Caco-2 (cell line): ENCODE data around the gene IL4I1. TPM values are rescaled to one million over a fixed set of nuclear protein-coding genes. Genes with fewer than 3 reads are reported as not detected.

Experiments
- BruUV-seq: library from RNA; stranded (reverse); fragments of 400-500 nt; replicated peaks from 2 replicates; lab custom pipeline; 2021; lab: Mats Ljungman, UMichigan
- CTCF ChIA-PET: fragments of 300-600 bp; sonication (Branson Sonifier 250); formaldehyde crosslinking; loops from one replicate; lab custom pipeline; 2022; ENCODE audit warnings: antibody characterized with exemption; lab: Charles Lee
- POLR2A ChIA-PET: fragments of 300-600 bp; sonication (Branson Sonifier 250); formaldehyde crosslinking; loops from one replicate; lab custom pipeline; 2022; ENCODE audit warnings: antibody characterized with exemption; lab: Charles Lee
- DNase-seq, 2 experiments: peaks; one replicate each; pipeline versions ENCODE4 v3.0.0 to v3.0.0-alpha.2; 2020 to 2022
- H3K27me3 ChIP-seq: replicated peaks from 2 replicates; pipeline ENCODE4 v1.6.0; 2011; ENCODE audit warnings: low read length; ENCODE audit not compliant: control insufficient read depth, insufficient read depth
- H3K36me3 ChIP-seq: 2 replicates; pipeline ENCODE4 v1.5.1; 2011; ENCODE audit warnings: low read length; ENCODE audit not compliant: control insufficient read depth, insufficient read depth
- H3K4me1 ChIP-seq: fragments of 250-450 bp; sonication (Bioruptor Pico); 2 replicates; pipeline ENCODE4 v1.5.1; 2020; ENCODE audit warnings: mild to moderate bottlenecking
- H3K4me3 ChIP-seq: 2 replicates; pipeline ENCODE4 v1.5.1; 2011; ENCODE audit warnings: low read depth, mild to moderate bottlenecking, control low read depth, low read length
- H3K9me3 ChIP-seq: fragments of 250-450 bp; sonication (Bioruptor Pico); 2 replicates; pipeline ENCODE4 v1.5.1; 2020; ENCODE audit warnings: mild to moderate bottlenecking, moderate library complexity
- H3K27ac Mint-ChIP-seq: one replicate; pipeline ENCODE4 v1.8.0; 2022; ENCODE audit warnings: mixed read lengths; ENCODE audit not compliant: unreplicated experiment
- H3K27me3 Mint-ChIP-seq: one replicate; pipeline ENCODE4 v1.8.0; 2022; ENCODE audit warnings: mixed read lengths; ENCODE audit not compliant: insufficient read depth, unreplicated experiment
- H3K36me3 Mint-ChIP-seq: one replicate; pipeline ENCODE4 v1.8.0; 2022; ENCODE audit warnings: mild to moderate bottlenecking, mixed read lengths; ENCODE audit not compliant: insufficient read depth, unreplicated experiment
- H3K4me1 Mint-ChIP-seq: one replicate; pipeline ENCODE4 v1.8.0; 2022; ENCODE audit warnings: low read depth, mixed read lengths; ENCODE audit not compliant: unreplicated experiment
- H3K4me3 Mint-ChIP-seq: one replicate; pipeline ENCODE4 v1.8.0; 2022; ENCODE audit warnings: mild to moderate bottlenecking, moderate library complexity, mixed read lengths; ENCODE audit not compliant: unreplicated experiment
- H3K9me3 Mint-ChIP-seq: one replicate; pipeline ENCODE4 v1.8.0; 2022; ENCODE audit warnings: mixed read lengths; ENCODE audit not compliant: unreplicated experiment
- CTCF ChIP-seq, 2 experiments: fragments of 200-600 bp in 1 of 2; IDR thresholded peaks; 1 replicate in 1 of 2; 2 replicates in 1 of 2; pipeline versions ENCODE4 v1.5.1 to v1.8.0; 2011 to 2022; ENCODE audit warnings: antibody characterized with exemption in 1 of 2, control low read depth in 1 of 2, inconsistent platforms in 1 of 2, low read depth in 1 of 2, low read length in 1 of 2, mild to moderate bottlenecking in 1 of 2, moderate library complexity in 1 of 2; ENCODE audit not compliant: insufficient read depth in 1 of 2, severe bottlenecking in 1 of 2, unreplicated experiment in 1 of 2
- intact Hi-C: fragments of 100-400 bp; cut with micrococcal nuclease; formaldehyde crosslinking; loops from one replicate; pipeline ENCODE4 v1.10.0; 2022; ENCODE audit not compliant: unreplicated experiment
- total RNA-seq: library from RNA; stranded (reverse); gene quantifications from 2 replicates; pipeline ENCODE4 v1.2.3, GENCODE V29; 2022

Gene IL4I1
- total RNA-seq, 1 experiment from 2014 or later, result 0.61 TPM

- BruUV-seq, result no TSS peak
- CTCF ChIA-PET, result no interaction called here
These were observed 50.3 kb downstream of the IL4I1 start for GRCh38 chr19:49846408-49846807.

GRCh38 chr19:49845414-49845813, 51.3 kb downstream of the IL4I1 start:
- POLR2A ChIA-PET, result no interaction called here
- Mint-ChIP-seq H3K27me3 (no peaks in the 10 kb centered on the region), H3K36me3 (peaks cover 38% of the 10 kb centered on the region), H3K27ac (no peak overlapping the region), H3K9me3 (peaks cover 16% of the 10 kb centered on the region), H3K4me3 (no peak overlapping the region), H3K4me1 (peaks cover 7% of the 10 kb centered on the region)
- CTCF ChIA-PET, result no interaction called here
- DNase-seq, result no peak
- H3K9me3 ChIP-seq, result no peaks in the 10 kb centered on the region
- H3K36me3 ChIP-seq, result peaks cover 3% of the 10 kb centered on the region; the same call in 1 of the 2 replicates
- intact Hi-C loops, result no loop called here
- peaks cover 5% of the 10 kb centered on the region for H3K4me1 ChIP-seq
- TF ChIP-seq CTCF (IDR thresholded peaks at IDR 0.05; ENCODE audit: insufficient read depth in 1 of 2, low read depth in 1 of 2, low read length in 1 of 2, severe bottlenecking in 1 of 2, unreplicated experiment in 1 of 2), result peak in 1 of 2 experiments; percentile 0
- no peaks in the 10 kb centered on the region for H3K27me3 ChIP-seq
- no TSS peak for BruUV-seq
- H3K4me3 ChIP-seq, result no peak overlapping the region

More at GRCh38 chr19:49846408-49846807, 50.3 kb downstream of the IL4I1 start:
- Mint-ChIP-seq H3K27me3 (no peaks in the 10 kb centered on the region), H3K27ac (no peak overlapping the region), H3K9me3 (peaks cover 16% of the 10 kb centered on the region), H3K4me1 (peaks cover 7% of the 10 kb centered on the region), H3K36me3 (peaks cover 42% of the 10 kb centered on the region), H3K4me3 (no peak overlapping the region)
- TF ChIP-seq CTCF (IDR thresholded peaks at IDR 0.05; ENCODE audit: insufficient read depth in 1 of 2, low read depth in 1 of 2, low read length in 1 of 2, severe bottlenecking in 1 of 2, unreplicated experiment in 1 of 2), result no peak
- H3K4me1 ChIP-seq, result peaks cover 5% of the 10 kb centered on the region
- no peaks in the 10 kb centered on the region for H3K9me3 ChIP-seq
- intact Hi-C loops, result no loop called here
- DNase-seq, result no peak
- H3K36me3 ChIP-seq, result no peaks in the 10 kb centered on the region
- no peaks in the 10 kb centered on the region for H3K27me3 ChIP-seq
- no peak overlapping the region for H3K4me3 ChIP-seq
- POLR2A ChIA-PET, result no interaction called here

- peaks cover 3% of the 10 kb centered on the region; the same call in 1 of the 2 replicates for H3K36me3 ChIP-seq
- Mint-ChIP-seq H3K27ac (no peak overlapping the region), H3K9me3 (peaks cover 8% of the 10 kb centered on the region), H3K4me1 (no peaks in the 10 kb centered on the region), H3K4me3 (no peak overlapping the region), H3K27me3 (no peaks in the 10 kb centered on the region), H3K36me3 (peaks cover 38% of the 10 kb centered on the region)
- no TSS peak for BruUV-seq
- no peak overlapping the region for H3K4me3 ChIP-seq
- CTCF ChIA-PET, result no interaction called here
- DNase-seq, result no peak
- POLR2A ChIA-PET, result no interaction called here
- TF ChIP-seq CTCF (IDR thresholded peaks at IDR 0.05; ENCODE audit: insufficient read depth in 1 of 2, low read depth in 1 of 2, low read length in 1 of 2, severe bottlenecking in 1 of 2, unreplicated experiment in 1 of 2), result no peak
- intact Hi-C loops, result no loop called here
- no peaks in the 10 kb centered on the region for H3K4me1 ChIP-seq
- no peaks in the 10 kb centered on the region for H3K27me3 ChIP-seq
- H3K9me3 ChIP-seq, result no peaks in the 10 kb centered on the region
These were observed 52.3 kb downstream of the IL4I1 start for GRCh38 chr19:49844138-49845095.
